ENCODE measurements around the gene MBP. TPM values are rescaled to one million over a fixed set of nuclear protein-coding genes. Genes with fewer than 3 reads are reported as not detected.

Gene MBP
- total RNA-seq, 2 experiments from 2014 or later, result 86.5 to 87.0 TPM

- Mint-ChIP-seq H3K27ac (no peak overlapping the region), H3K4me3 (no peak overlapping the region), H3K9me3 (ENCODE audit: insufficient read depth) (peaks cover 3% of the 10 kb centered on the region), H3K4me1 (ENCODE audit: low read depth) (peaks cover 38% of the 10 kb centered on the region), H3K27me3 (ENCODE audit: low read depth) (no peaks in the 10 kb centered on the region), H3K36me3 (ENCODE audit: low read depth) (peaks cover 53% of the 10 kb centered on the region)
- no peak for ATAC-seq
- no peak for DNase-seq
- ChIA-PET POLR2A (no interaction called here), CTCF (interaction anchor here (1.8 to 3.7 kb wide), 2 partner anchors 11 to 35 kb away, joined by 5 to 15 read pairs; no protein-coding TSS in a partner anchor)
Measured at GRCh38 chr18:77035380-77036187, 97.0 kb downstream of the MBP start.

GRCh38 chr18:77033575-77033974, 99.0 kb downstream of the MBP start:
- CTCF ChIA-PET, result no interaction called here
- no peak overlapping the region for H3K27ac Mint-ChIP-seq
- DNase-seq (no peak), ATAC-seq (no peak)
- H3K27me3 Mint-ChIP-seq (ENCODE audit: low read depth), result no peaks in the 10 kb centered on the region
- H3K4me1 Mint-ChIP-seq (ENCODE audit: low read depth), result peaks cover 21% of the 10 kb centered on the region
- H3K36me3 Mint-ChIP-seq (ENCODE audit: low read depth), result peaks cover 60% of the 10 kb centered on the region
- H3K4me3 Mint-ChIP-seq, result no peak overlapping the region
- POLR2A ChIA-PET, result no interaction called here
- no peaks in the 10 kb centered on the region for H3K9me3 Mint-ChIP-seq (ENCODE audit: insufficient read depth)

- ChIA-PET POLR2A (no interaction called here), CTCF (interaction anchor here (1.9 kb wide), 1 partner anchor 32 kb away, joined by 9 read pairs; no protein-coding TSS in a partner anchor)
- no peak for DNase-seq
- Mint-ChIP-seq H3K4me3 (no peak overlapping the region), H3K4me1 (ENCODE audit: low read depth) (peaks cover 13% of the 10 kb centered on the region), H3K9me3 (ENCODE audit: insufficient read depth) (no peaks in the 10 kb centered on the region), H3K27me3 (ENCODE audit: low read depth) (no peaks in the 10 kb centered on the region), H3K36me3 (ENCODE audit: low read depth) (peaks cover 53% of the 10 kb centered on the region), H3K27ac (no peak overlapping the region)
- no peak for ATAC-seq
Measured at GRCh38 chr18:77032181-77032701, 100.3 kb downstream of the MBP start.

GRCh38 chr18:77031662-77032061, 100.9 kb downstream of the MBP start:
- ChIA-PET CTCF (interaction anchor here (1.8 to 1.9 kb wide), 2 partner anchors 31 to 49 kb away, joined by 6 to 9 read pairs; no protein-coding TSS in a partner anchor), POLR2A (no interaction called here)
- ATAC-seq, result no peak
- no peak for DNase-seq
- H3K9me3 Mint-ChIP-seq (ENCODE audit: insufficient read depth), result no peaks in the 10 kb centered on the region
- no peaks in the 10 kb centered on the region for H3K27me3 Mint-ChIP-seq (ENCODE audit: low read depth)
- peaks cover 51% of the 10 kb centered on the region for H3K36me3 Mint-ChIP-seq (ENCODE audit: low read depth)
- peak overlapping the region; percentile 30 for H3K27ac Mint-ChIP-seq
- no peak overlapping the region for H3K4me3 Mint-ChIP-seq
- peaks cover 12% of the 10 kb centered on the region for H3K4me1 Mint-ChIP-seq (ENCODE audit: low read depth)

- Mint-ChIP-seq H3K9me3 (ENCODE audit: insufficient read depth) (no peaks in the 10 kb centered on the region), H3K27me3 (ENCODE audit: low read depth) (no peaks in the 10 kb centered on the region), H3K36me3 (ENCODE audit: low read depth) (peaks cover 50% of the 10 kb centered on the region), H3K27ac (no peak overlapping the region), H3K4me3 (no peak overlapping the region), H3K4me1 (ENCODE audit: low read depth) (peaks cover 6% of the 10 kb centered on the region)
- ChIA-PET CTCF (interaction anchor here (1.8 to 1.9 kb wide), 2 partner anchors 30 to 48 kb away, joined by 6 to 9 read pairs; no protein-coding TSS in a partner anchor), POLR2A (no interaction called here)
- ATAC-seq (no peak), DNase-seq (no peak)
Measured at GRCh38 chr18:77030201-77030600, 102.4 kb downstream of the MBP start.

- no peak overlapping the region for H3K4me3 Mint-ChIP-seq
- ChIA-PET POLR2A (interaction anchor here (0.7 kb wide), 1 partner anchor 28 kb away, joined by 3 read pairs; no protein-coding TSS in a partner anchor), CTCF (no interaction called here)
- H3K27ac Mint-ChIP-seq, result no peak overlapping the region
- H3K27me3 Mint-ChIP-seq (ENCODE audit: low read depth), result no peaks in the 10 kb centered on the region
- DNase-seq, result no peak
- no peak for ATAC-seq
- H3K4me1 Mint-ChIP-seq (ENCODE audit: low read depth), result peaks cover 15% of the 10 kb centered on the region
- H3K36me3 Mint-ChIP-seq (ENCODE audit: low read depth), result peaks cover 38% of the 10 kb centered on the region
- H3K9me3 Mint-ChIP-seq (ENCODE audit: insufficient read depth), result no peaks in the 10 kb centered on the region
Measured at GRCh38 chr18:77025831-77026363, 106.7 kb downstream of the MBP start.

- no peak overlapping the region for H3K27ac Mint-ChIP-seq
- H3K4me3 Mint-ChIP-seq, result no peak overlapping the region
- DNase-seq, result no peak
- peaks cover 32% of the 10 kb centered on the region for H3K36me3 Mint-ChIP-seq (ENCODE audit: low read depth)
- ChIA-PET POLR2A (interaction anchor here (0.7 kb wide), 1 partner anchor 29 kb away, joined by 3 read pairs; no protein-coding TSS in a partner anchor), CTCF (no interaction called here)
- H3K4me1 Mint-ChIP-seq (ENCODE audit: low read depth), result peaks cover 17% of the 10 kb centered on the region
- no peaks in the 10 kb centered on the region for H3K27me3 Mint-ChIP-seq (ENCODE audit: low read depth)
- H3K9me3 Mint-ChIP-seq (ENCODE audit: insufficient read depth), result no peaks in the 10 kb centered on the region
- ATAC-seq, result no peak
Measured at GRCh38 chr18:77025123-77025522, 107.5 kb downstream of the MBP start.

GRCh38 chr18:77024476-77024875, 108.1 kb downstream of the MBP start:
- ATAC-seq, result no peak
- ChIA-PET CTCF (no interaction called here), POLR2A (no interaction called here)
- no peaks in the 10 kb centered on the region for H3K27me3 Mint-ChIP-seq (ENCODE audit: low read depth)
- H3K27ac Mint-ChIP-seq, result no peak overlapping the region
- H3K4me1 Mint-ChIP-seq (ENCODE audit: low read depth), result peaks cover 17% of the 10 kb centered on the region
- H3K9me3 Mint-ChIP-seq (ENCODE audit: insufficient read depth), result no peaks in the 10 kb centered on the region
- H3K36me3 Mint-ChIP-seq (ENCODE audit: low read depth), result peaks cover 31% of the 10 kb centered on the region
- DNase-seq, result no peak
- no peak overlapping the region for H3K4me3 Mint-ChIP-seq

GRCh38 chr18:77023102-77023782, 109.3 kb downstream of the MBP start:
- no peaks in the 10 kb centered on the region for H3K9me3 Mint-ChIP-seq (ENCODE audit: insufficient read depth)
- ATAC-seq (no peak), DNase-seq (no peak)
- peaks cover 17% of the 10 kb centered on the region for H3K4me1 Mint-ChIP-seq (ENCODE audit: low read depth)
- ChIA-PET POLR2A (no interaction called here), CTCF (interaction anchor here (1.2 kb wide), 1 partner anchor 23 kb away, joined by 4 read pairs; no protein-coding TSS in a partner anchor)
- H3K4me3 Mint-ChIP-seq, result no peak overlapping the region
- peaks cover 39% of the 10 kb centered on the region for H3K36me3 Mint-ChIP-seq (ENCODE audit: low read depth)
- no peak overlapping the region for H3K27ac Mint-ChIP-seq
- H3K27me3 Mint-ChIP-seq (ENCODE audit: low read depth), result no peaks in the 10 kb centered on the region

- H3K27me3 Mint-ChIP-seq (ENCODE audit: low read depth), result no peaks in the 10 kb centered on the region
- H3K4me3 Mint-ChIP-seq, result no peak overlapping the region
- peaks cover 17% of the 10 kb centered on the region for H3K4me1 Mint-ChIP-seq (ENCODE audit: low read depth)
- no peak for ATAC-seq
- ChIA-PET POLR2A (no interaction called here), CTCF (interaction anchor here (1.2 kb wide), 1 partner anchor 22 kb away, joined by 4 read pairs; no protein-coding TSS in a partner anchor)
- no peaks in the 10 kb centered on the region for H3K9me3 Mint-ChIP-seq (ENCODE audit: insufficient read depth)
- peaks cover 39% of the 10 kb centered on the region for H3K36me3 Mint-ChIP-seq (ENCODE audit: low read depth)
- no peak overlapping the region for H3K27ac Mint-ChIP-seq
- DNase-seq, result no peak
Measured at GRCh38 chr18:77022556-77022955, 110.0 kb downstream of the MBP start.

GRCh38 chr18:77022116-77022515, 110.5 kb downstream of the MBP start:
- H3K4me3 Mint-ChIP-seq, result no peak overlapping the region
- ChIA-PET CTCF (interaction anchor here (1.2 kb wide), 1 partner anchor 22 kb away, joined by 4 read pairs; no protein-coding TSS in a partner anchor), POLR2A (no interaction called here)
- H3K27me3 Mint-ChIP-seq (ENCODE audit: low read depth), result no peaks in the 10 kb centered on the region
- H3K4me1 Mint-ChIP-seq (ENCODE audit: low read depth), result peaks cover 17% of the 10 kb centered on the region
- H3K9me3 Mint-ChIP-seq (ENCODE audit: insufficient read depth), result no peaks in the 10 kb centered on the region
- DNase-seq, result no peak
- no peak for ATAC-seq
- H3K27ac Mint-ChIP-seq, result peak overlapping the region; percentile 57
- H3K36me3 Mint-ChIP-seq (ENCODE audit: low read depth), result peaks cover 41% of the 10 kb centered on the region
